IPS-15b (cell line): ENCODE data around the gene WWP2.

Source experiments
- H3K27me3 ChIP-seq: one replicate; pipeline ENCODE4 v1.6.1; 2013; ENCODE audit warnings: low read length; ENCODE audit not compliant: control insufficient read depth, insufficient read depth
- H3K36me3 ChIP-seq: one replicate; pipeline ENCODE4 v1.6.1; 2013; ENCODE audit warnings: low read length; ENCODE audit not compliant: control insufficient read depth, insufficient read depth
- H3K4me1 ChIP-seq: one replicate; pipeline ENCODE4 v1.6.1; 2013; ENCODE audit warnings: mild to moderate bottlenecking, low read length; ENCODE audit not compliant: control insufficient read depth, insufficient read depth
- H3K4me3 ChIP-seq: one replicate; pipeline ENCODE4 v1.5.1; 2013; ENCODE audit warnings: low read depth, low read length
- H3K9ac ChIP-seq: one replicate; pipeline ENCODE4 v1.6.1; 2013; ENCODE audit warnings: low read depth, mild to moderate bottlenecking, low read length
- H3K9me3 ChIP-seq: one replicate; pipeline ENCODE4 v1.6.1; 2013; ENCODE audit warnings: mild to moderate bottlenecking, low read length; ENCODE audit not compliant: control insufficient read depth, insufficient read depth

The WWP2 gene

GRCh38 chr16:69931631-69932030, 169.5 kb downstream of the WWP2 start:
- H3K9ac ChIP-seq: no peak overlapping the region
- peaks cover 8% of the 10 kb centered on the region for H3K36me3 ChIP-seq
- H3K4me1 ChIP-seq: no peaks in the 10 kb centered on the region
- no peak overlapping the region for H3K4me3 ChIP-seq
- H3K27me3 ChIP-seq: no peaks in the 10 kb centered on the region
- no peaks in the 10 kb centered on the region for H3K9me3 ChIP-seq

GRCh38 chr16:69932228-69932627, 170.1 kb downstream of the WWP2 start:
- H3K36me3 ChIP-seq: peaks cover 12% of the 10 kb centered on the region
- no peak overlapping the region for H3K9ac ChIP-seq
- no peaks in the 10 kb centered on the region for H3K4me1 ChIP-seq

GRCh38 chr16:69932691-69933392, 170.7 kb downstream of the WWP2 start:
- Histone ChIP-seq H3K4me1 (no peaks in the 10 kb centered on the region), H3K9ac (no peak overlapping the region), H3K36me3 (peaks cover 15% of the 10 kb centered on the region), H3K27me3 (no peaks in the 10 kb centered on the region), H3K9me3 (no peaks in the 10 kb centered on the region), H3K4me3 (no peak overlapping the region)

More at GRCh38 chr16:69932228-69932627, 170.1 kb downstream of the WWP2 start:
- Histone ChIP-seq H3K27me3 (no peaks in the 10 kb centered on the region), H3K4me3 (no peak overlapping the region), H3K9me3 (no peaks in the 10 kb centered on the region)

- Histone ChIP-seq H3K9ac (no peak overlapping the region), H3K9me3 (no peaks in the 10 kb centered on the region), H3K27me3 (no peaks in the 10 kb centered on the region), H3K4me1 (no peaks in the 10 kb centered on the region), H3K36me3 (peaks cover 18% of the 10 kb centered on the region), H3K4me3 (no peak overlapping the region)
Measured at GRCh38 chr16:69934044-69934443, 171.9 kb downstream of the WWP2 start.

- Histone ChIP-seq H3K4me3 (no peak overlapping the region), H3K9ac (no peak overlapping the region), H3K36me3 (peaks cover 21% of the 10 kb centered on the region), H3K9me3 (no peaks in the 10 kb centered on the region), H3K4me1 (no peaks in the 10 kb centered on the region), H3K27me3 (no peaks in the 10 kb centered on the region)
Measured at GRCh38 chr16:69934751-69935150, 172.6 kb downstream of the WWP2 start.

- H3K9me3 ChIP-seq: no peaks in the 10 kb centered on the region
- H3K4me1 ChIP-seq: no peaks in the 10 kb centered on the region
- H3K36me3 ChIP-seq: peaks cover 23% of the 10 kb centered on the region
- H3K27me3 ChIP-seq: no peaks in the 10 kb centered on the region
- no peak overlapping the region for H3K4me3 ChIP-seq
- no peak overlapping the region for H3K9ac ChIP-seq
Measured at GRCh38 chr16:69935278-69935711, 173.2 kb downstream of the WWP2 start.

- no peaks in the 10 kb centered on the region for H3K27me3 ChIP-seq
- H3K4me3 ChIP-seq: no peak overlapping the region
- peaks cover 24% of the 10 kb centered on the region for H3K36me3 ChIP-seq
- H3K4me1 ChIP-seq: no peaks in the 10 kb centered on the region
- H3K9ac ChIP-seq: no peak overlapping the region
- no peaks in the 10 kb centered on the region for H3K9me3 ChIP-seq
Measured at GRCh38 chr16:69935740-69936139, 173.6 kb downstream of the WWP2 start.

- Histone ChIP-seq H3K4me3 (no peak overlapping the region), H3K9me3 (no peaks in the 10 kb centered on the region), H3K9ac (no peak overlapping the region), H3K27me3 (no peaks in the 10 kb centered on the region), H3K4me1 (no peaks in the 10 kb centered on the region), H3K36me3 (peaks cover 24% of the 10 kb centered on the region)
Measured at GRCh38 chr16:69936252-69936651, 174.1 kb downstream of the WWP2 start.

- Histone ChIP-seq H3K9ac (no peak overlapping the region), H3K36me3 (peaks cover 24% of the 10 kb centered on the region), H3K4me1 (no peaks in the 10 kb centered on the region), H3K27me3 (no peaks in the 10 kb centered on the region), H3K4me3 (no peak overlapping the region), H3K9me3 (no peaks in the 10 kb centered on the region)
Measured at GRCh38 chr16:69936751-69937211, 174.6 kb downstream of the WWP2 start.

GRCh38 chr16:69937465-69937951, 175.4 kb downstream of the WWP2 start:
- Histone ChIP-seq H3K9ac (no peak overlapping the region), H3K4me3 (no peak overlapping the region), H3K27me3 (no peaks in the 10 kb centered on the region), H3K9me3 (no peaks in the 10 kb centered on the region), H3K4me1 (no peaks in the 10 kb centered on the region), H3K36me3 (peaks cover 23% of the 10 kb centered on the region)

GRCh38 chr16:69938981-69939820, 177.1 kb downstream of the WWP2 start:
- no peak overlapping the region for H3K9ac ChIP-seq
- H3K27me3 ChIP-seq: no peaks in the 10 kb centered on the region
- H3K9me3 ChIP-seq: no peaks in the 10 kb centered on the region
- H3K36me3 ChIP-seq: peaks cover 20% of the 10 kb centered on the region
- no peak overlapping the region for H3K4me3 ChIP-seq
- no peaks in the 10 kb centered on the region for H3K4me1 ChIP-seq
